Keratinocyte (primary cell): Measurements from ENCODE around the gene TEX29. TPM values are rescaled to one million over a fixed set of nuclear protein-coding genes. Genes with fewer than 3 reads are reported as not detected.

Experiments used
- DNase-seq: peaks from one replicate; pipeline ENCODE4 v3.0.0-alpha.2; 2011; ENCODE audit warnings: low read depth, missing footprints, low spot score
- FAIRE-seq: peaks from 2 replicates; lab custom pipeline; 2011; peaks lifted over from hg19 to GRCh38; lab: Jason Lieb, UNC
- H2AFZ ChIP-seq: 2 replicates; pipeline ENCODE4 v1.6.0; 2012; ENCODE audit warnings: low read length, control low read depth, inconsistent platforms; ENCODE audit not compliant: control insufficient read depth
- H3K27ac ChIP-seq: 2 replicates; pipeline ENCODE4 v1.5.1; 2011; ENCODE audit warnings: low read length; ENCODE audit not compliant: control insufficient read depth, insufficient read depth
- H3K27me3 ChIP-seq: 3 replicates; pipeline ENCODE4 v1.6.0; 2011; ENCODE audit warnings: low read length; ENCODE audit not compliant: control insufficient read depth, insufficient read depth; ENCODE audit errors: extremely low read depth
- H3K36me3 ChIP-seq, 2 experiments: 2 replicates in 1 of 2; 3 replicates in 1 of 2; pipeline ENCODE4 v1.5.1; 2011; ENCODE audit warnings: low read length in 2 of 2, mild to moderate bottlenecking in 1 of 2; ENCODE audit not compliant: control insufficient read depth in 2 of 2, insufficient read depth in 2 of 2; ENCODE audit errors: extremely low read depth in 1 of 2
- H3K4me1 ChIP-seq: 3 replicates; pipeline ENCODE4 v1.5.1; 2011; ENCODE audit warnings: low read length; ENCODE audit not compliant: control insufficient read depth, insufficient read depth; ENCODE audit errors: extremely low read depth
- H3K4me2 ChIP-seq: 3 replicates; pipeline ENCODE4 v1.6.0; 2011; ENCODE audit warnings: low read depth, low read length; ENCODE audit not compliant: control insufficient read depth, insufficient read depth; ENCODE audit errors: extremely low read depth
- H3K4me3 ChIP-seq, 3 experiments: fragments of 200-600 bp in 1 of 3; sonication (generic) in 1 of 3; 2 replicates in 2 of 3; 3 replicates in 1 of 3; pipeline ENCODE4 v1.5.1; 2011 to 2016; ENCODE audit warnings: low read length in 3 of 3, mild to moderate bottlenecking in 3 of 3, control low read depth in 2 of 3, inconsistent platforms in 1 of 3, low read depth in 1 of 3, mixed read lengths in 1 of 3, mixed run types in 1 of 3, moderate library complexity in 1 of 3; ENCODE audit not compliant: control insufficient read depth in 2 of 3, insufficient read depth in 2 of 3; ENCODE audit errors: extremely low read depth in 1 of 3
- H3K79me2 ChIP-seq: 2 replicates; pipeline ENCODE4 v1.6.0; 2012; ENCODE audit warnings: low read length; ENCODE audit not compliant: control insufficient read depth, insufficient read depth
- H3K9ac ChIP-seq: 3 replicates; pipeline ENCODE4 v1.6.0; 2011; ENCODE audit warnings: low read length; ENCODE audit not compliant: control insufficient read depth, insufficient read depth; ENCODE audit errors: extremely low read depth
- H3K9me1 ChIP-seq: 3 replicates; pipeline ENCODE4 v1.6.0; 2011; ENCODE audit warnings: low read length; ENCODE audit not compliant: control insufficient read depth, insufficient read depth; ENCODE audit errors: extremely low read depth
- H3K9me3 ChIP-seq: 2 replicates; pipeline ENCODE4 v1.5.1; 2012; ENCODE audit warnings: low read depth, low read length; ENCODE audit not compliant: control insufficient read depth
- H4K20me1 ChIP-seq: 3 replicates; pipeline ENCODE4 v1.6.0; 2011; ENCODE audit warnings: low read length; ENCODE audit not compliant: control insufficient read depth, insufficient read depth; ENCODE audit errors: extremely low read depth
- EZH2 ChIP-seq: IDR thresholded peaks from one replicate; pipeline ENCODE4 v1.6.1; 2012; ENCODE audit warnings: inconsistent platforms, mild to moderate bottlenecking, low read length, moderate library complexity
- dilution Hi-C: fragments of 300-500 bp; cut with MboI; formaldehyde crosslinking; loops from one replicate; pipeline ENCODE4 v1.7.0; 2020; ENCODE audit warnings: low sequenced_read_pairs; ENCODE audit not compliant: extremely low pct_ligation_motif_present
- polyA plus RNA-seq, 5 experiments: library from polyadenylated mRNA; depleted of rRNA in 3 of 5; stranded (reverse) in 3 of 5; stranded (forward) in 1 of 5; unstranded in 1 of 5; fragments of >200 nt; gene quantifications; 1 replicate in 1 of 5; 2 replicates in 3 of 5; 3 replicates in 1 of 5; pipeline versions ENCODE4 v1.2.1 to v1.2.3, GENCODE V29; 2011 to 2012; ENCODE audit warnings: missing spikeins in 2 of 5, low read depth in 1 of 5, low replicate concordance in 1 of 5
- TF ChIP-seq, protein P1 (sequence below), 3 experiments: IDR thresholded peaks in 1 of 3; conservative IDR thresholded peaks in 1 of 3; optimal IDR thresholded peaks in 1 of 3; 2 replicates in 2 of 3; 3 replicates in 1 of 3; pipeline versions ENCODE3 to v1.5.1; 2011; ENCODE audit warnings: low read length in 3 of 3, mild to moderate bottlenecking in 3 of 3, moderate library complexity in 2 of 3, control low read depth in 1 of 3, inconsistent platforms in 1 of 3; ENCODE audit not compliant: insufficient read depth in 2 of 3; ENCODE audit errors: extremely low read depth in 1 of 3

The TEX29 gene
- polyA plus RNA-seq, 1 donor (not counting 4 experiments of a cell fraction or from before 2014, with no cell fraction given) = 0.18 TPM

DNA sequence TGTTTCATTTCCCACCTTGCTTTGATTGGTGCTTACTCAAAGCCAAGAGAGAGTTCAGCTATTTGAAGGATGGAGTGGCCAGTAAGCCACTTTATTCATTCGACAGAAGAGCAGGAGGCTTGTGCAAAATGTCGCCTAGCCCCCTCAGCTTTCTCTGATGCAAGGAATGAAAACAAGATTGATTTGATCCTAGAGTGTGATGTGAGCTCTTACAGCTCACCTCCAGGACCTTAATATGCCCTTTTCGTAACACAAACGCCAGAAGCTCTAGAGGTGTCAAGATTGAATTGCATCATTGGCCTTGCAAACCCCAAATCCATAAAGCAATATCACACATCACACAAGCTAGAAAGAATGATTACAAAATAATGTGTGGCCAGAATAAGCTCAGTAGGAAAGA is 36.4 kb downstream of the TEX29 start:
- Histone ChIP-seq H3K4me2 (no peak overlapping the region), H4K20me1 (no peaks in the 10 kb centered on the region), H3K27me3 (no peaks in the 10 kb centered on the region), H2AFZ (no peak overlapping the region), H3K9me1 (no peaks in the 10 kb centered on the region), H3K9ac (no peak overlapping the region), H3K4me1 (no peaks in the 10 kb centered on the region), H3K9me3 (no peaks in the 10 kb centered on the region), H3K36me3 (no peaks in the 10 kb centered on the region), H3K4me3 (no peak overlapping the region), H3K79me2 (no peaks in the 10 kb centered on the region), H3K27ac (no peak overlapping the region)
- FAIRE-seq (no peak), DNase-seq (no peak)
- TF ChIP-seq EZH2 = no peak
- TF ChIP-seq, protein P1, sequence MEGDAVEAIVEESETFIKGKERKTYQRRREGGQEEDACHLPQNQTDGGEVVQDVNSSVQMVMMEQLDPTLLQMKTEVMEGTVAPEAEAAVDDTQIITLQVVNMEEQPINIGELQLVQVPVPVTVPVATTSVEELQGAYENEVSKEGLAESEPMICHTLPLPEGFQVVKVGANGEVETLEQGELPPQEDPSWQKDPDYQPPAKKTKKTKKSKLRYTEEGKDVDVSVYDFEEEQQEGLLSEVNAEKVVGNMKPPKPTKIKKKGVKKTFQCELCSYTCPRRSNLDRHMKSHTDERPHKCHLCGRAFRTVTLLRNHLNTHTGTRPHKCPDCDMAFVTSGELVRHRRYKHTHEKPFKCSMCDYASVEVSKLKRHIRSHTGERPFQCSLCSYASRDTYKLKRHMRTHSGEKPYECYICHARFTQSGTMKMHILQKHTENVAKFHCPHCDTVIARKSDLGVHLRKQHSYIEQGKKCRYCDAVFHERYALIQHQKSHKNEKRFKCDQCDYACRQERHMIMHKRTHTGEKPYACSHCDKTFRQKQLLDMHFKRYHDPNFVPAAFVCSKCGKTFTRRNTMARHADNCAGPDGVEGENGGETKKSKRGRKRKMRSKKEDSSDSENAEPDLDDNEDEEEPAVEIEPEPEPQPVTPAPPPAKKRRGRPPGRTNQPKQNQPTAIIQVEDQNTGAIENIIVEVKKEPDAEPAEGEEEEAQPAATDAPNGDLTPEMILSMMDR (optimal IDR thresholded peaks at IDR 0.05 in 1 of 3, IDR thresholded peaks at IDR 0.05 in 1 of 3, conservative IDR thresholded peaks at IDR 0.05 in 1 of 3; ENCODE audit: extremely low read depth in 1 of 3, insufficient read depth in 2 of 3, low read length in 3 of 3) = no peak
- dilution Hi-C loops = no loop called here

DNA sequence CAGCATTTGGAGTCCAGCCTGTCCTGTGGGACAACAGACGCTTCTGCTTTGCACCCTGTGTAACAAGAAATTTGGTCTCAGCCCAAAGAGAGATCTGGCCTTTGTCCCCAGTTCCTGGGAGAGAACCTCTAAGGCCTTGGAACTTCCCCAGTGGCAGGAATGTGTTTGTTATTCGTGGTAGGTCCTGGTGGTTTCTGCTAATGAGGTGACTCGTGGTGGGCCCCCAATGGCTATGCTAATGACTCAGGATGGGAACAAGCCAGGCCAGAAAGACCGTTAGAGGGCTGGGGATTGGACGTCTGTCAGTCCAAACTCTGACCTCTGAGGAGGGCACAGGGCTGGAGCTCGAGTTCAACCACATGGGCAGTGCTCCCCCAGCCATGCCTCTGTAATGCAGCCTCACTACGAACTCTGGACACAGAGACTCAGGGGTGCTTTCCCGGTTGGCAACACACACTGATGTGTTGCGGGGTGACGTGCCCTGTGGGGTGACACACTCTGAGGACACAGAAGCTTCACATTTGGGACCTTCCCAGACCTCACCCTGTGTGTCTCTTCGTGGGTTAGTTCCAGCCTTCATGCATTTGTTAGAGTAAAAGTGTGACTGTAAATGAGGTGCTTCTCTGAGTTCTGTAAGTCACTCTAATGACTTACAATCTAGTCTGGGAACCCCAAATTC is 38.9 kb downstream of the TEX29 start:
- Histone ChIP-seq H3K9me3 (no peaks in the 10 kb centered on the region), H3K9me1 (no peaks in the 10 kb centered on the region), H3K79me2 (no peaks in the 10 kb centered on the region), H4K20me1 (no peaks in the 10 kb centered on the region), H3K4me2 (no peak overlapping the region), H3K27me3 (peaks cover 2% of the 10 kb centered on the region), H3K9ac (no peak overlapping the region), H3K4me1 (no peaks in the 10 kb centered on the region), H2AFZ (no peak overlapping the region), H3K36me3 (no peaks in the 10 kb centered on the region), H3K27ac (no peak overlapping the region), H3K4me3 (no peak overlapping the region)
- TF ChIP-seq EZH2 = no peak
- TF ChIP-seq, protein P1 (optimal IDR thresholded peaks at IDR 0.05 in 1 of 3, IDR thresholded peaks at IDR 0.05 in 1 of 3, conservative IDR thresholded peaks at IDR 0.05 in 1 of 3; ENCODE audit: extremely low read depth in 1 of 3, insufficient read depth in 2 of 3, low read length in 3 of 3) = no peak
- DNase-seq (no peak), FAIRE-seq (no peak)
- dilution Hi-C loops = no loop called here
